IPS-NIHi7 (cell line): ENCODE data around the gene NATD1.

ENCODE experiments used
- DNase-seq: peaks from one replicate; pipeline ENCODE4 v3.0.0; 2012; ENCODE audit warnings: mixed read lengths; ENCODE audit errors: extremely low spot score

Gene NATD1

DNA sequence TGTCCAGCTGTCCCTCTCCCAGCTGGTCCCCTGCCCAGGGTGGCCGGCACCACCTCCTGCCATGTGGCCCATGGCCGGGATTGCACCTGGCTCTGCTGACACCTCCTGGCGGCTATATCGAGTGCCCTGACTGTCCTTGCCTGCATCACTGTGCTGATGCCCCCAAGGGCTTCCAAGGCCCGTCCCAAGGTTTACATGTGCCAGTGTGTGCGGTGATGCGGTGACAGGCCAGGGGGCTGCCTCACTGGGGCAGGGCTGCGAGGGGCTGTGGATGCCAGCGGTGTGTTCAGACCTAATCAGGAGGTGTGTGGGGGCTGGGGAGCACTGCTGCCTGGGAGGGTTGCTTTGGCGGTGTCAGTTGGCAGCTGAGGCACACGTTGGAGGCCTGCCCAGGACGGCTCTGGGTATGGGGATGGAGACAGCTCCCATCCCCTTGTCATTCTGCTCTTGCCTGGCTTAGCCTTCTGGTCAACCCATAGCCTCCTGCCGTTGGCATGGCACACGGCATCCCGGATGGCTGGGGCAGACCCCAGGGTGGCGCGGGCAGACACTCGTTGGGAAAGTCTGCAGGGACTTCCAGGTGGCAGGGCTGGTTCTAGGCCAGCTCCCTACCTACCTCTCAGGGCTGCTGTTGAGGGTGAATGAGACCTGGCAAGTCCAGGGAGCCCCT lies 36.8 kb upstream of the NATD1 start:
- DNase-seq = no peak

DNA sequence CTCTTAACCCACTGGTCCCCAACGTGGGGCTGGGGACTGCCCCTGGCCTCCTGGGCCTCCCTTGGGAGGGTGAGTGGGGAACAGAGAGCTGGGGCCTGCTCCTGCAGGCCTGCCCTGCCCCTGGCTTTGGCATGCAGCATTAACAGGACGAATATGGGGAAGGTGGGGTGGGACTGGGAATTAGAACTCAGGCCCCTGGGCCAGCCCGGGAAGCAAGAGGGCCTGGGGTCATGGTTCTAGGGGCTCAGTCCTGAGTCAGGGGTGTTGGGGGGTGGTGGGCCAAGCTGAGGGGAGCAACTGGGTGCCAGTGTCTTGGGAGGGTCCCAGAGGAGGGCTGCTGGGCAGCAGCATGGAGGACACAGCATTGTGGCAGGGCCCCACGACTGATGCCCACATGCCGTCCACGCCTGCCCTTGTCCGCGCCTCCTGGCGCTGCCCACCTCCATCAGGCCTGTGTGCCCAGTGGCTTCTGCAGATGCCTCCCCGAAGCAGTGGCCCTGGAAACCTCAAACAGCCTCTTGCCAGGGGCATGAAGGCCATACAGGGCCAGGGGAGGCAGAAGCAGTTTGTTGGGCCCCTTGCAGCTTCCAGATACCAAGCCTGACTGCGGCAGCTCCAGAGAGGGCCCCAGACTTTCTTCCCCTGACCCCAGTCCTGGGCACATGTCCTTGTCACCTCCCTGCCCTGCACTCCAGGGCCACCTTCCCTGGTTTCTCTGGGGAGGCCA lies 36.1 kb upstream of the NATD1 start:
- DNase-seq = no peak

GRCh38 chr17:21288571-21289017 lies 35.4 kb upstream of the NATD1 start:
- no peak for DNase-seq

GRCh38 chr17:21287703-21288449 lies 34.7 kb upstream of the NATD1 start:
- DNase-seq = no peak

DNA sequence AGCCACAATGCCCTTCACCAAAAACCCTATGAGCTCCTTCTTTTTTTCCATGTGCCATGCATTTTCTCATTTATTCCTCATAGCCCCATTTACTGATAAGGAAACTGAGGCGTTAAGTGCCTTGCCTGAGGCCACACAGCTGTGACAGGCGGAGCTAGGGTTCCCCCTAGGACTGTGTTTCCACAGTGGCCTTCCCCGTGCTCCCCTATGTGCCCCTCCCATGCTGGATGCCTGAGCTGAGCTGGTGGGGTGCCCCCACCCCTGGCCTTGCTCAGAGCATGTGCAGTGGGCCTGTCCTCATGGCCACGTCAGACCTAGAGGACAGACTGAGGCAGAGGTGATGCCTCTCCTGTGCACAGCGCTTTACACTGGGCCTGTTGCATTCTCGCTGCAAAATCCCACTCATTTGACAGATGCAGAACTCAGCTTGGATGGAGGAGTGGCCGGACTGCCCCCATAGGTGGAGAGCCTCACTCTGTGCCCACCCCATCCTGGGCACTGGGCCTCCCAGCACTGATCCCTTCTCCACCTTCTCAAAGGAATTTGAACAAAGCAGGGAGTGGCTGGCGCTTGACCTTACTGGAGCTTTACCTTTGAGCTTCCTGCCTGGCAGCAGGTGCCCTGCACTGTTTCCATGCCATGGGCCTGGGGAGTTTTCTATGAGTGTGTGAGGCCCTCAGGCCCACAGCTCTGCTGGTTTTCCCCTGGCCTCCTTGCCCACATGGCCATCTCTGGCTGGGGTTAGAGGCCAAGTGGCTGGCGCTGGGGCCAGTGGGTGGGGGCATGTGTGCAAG lies 33.9 kb upstream of the NATD1 start:
- DNase-seq = no peak

- DNase-seq = no peak
Measured at GRCh38 chr17:21286066-21286770, 33.0 kb upstream of the NATD1 start.

DNA sequence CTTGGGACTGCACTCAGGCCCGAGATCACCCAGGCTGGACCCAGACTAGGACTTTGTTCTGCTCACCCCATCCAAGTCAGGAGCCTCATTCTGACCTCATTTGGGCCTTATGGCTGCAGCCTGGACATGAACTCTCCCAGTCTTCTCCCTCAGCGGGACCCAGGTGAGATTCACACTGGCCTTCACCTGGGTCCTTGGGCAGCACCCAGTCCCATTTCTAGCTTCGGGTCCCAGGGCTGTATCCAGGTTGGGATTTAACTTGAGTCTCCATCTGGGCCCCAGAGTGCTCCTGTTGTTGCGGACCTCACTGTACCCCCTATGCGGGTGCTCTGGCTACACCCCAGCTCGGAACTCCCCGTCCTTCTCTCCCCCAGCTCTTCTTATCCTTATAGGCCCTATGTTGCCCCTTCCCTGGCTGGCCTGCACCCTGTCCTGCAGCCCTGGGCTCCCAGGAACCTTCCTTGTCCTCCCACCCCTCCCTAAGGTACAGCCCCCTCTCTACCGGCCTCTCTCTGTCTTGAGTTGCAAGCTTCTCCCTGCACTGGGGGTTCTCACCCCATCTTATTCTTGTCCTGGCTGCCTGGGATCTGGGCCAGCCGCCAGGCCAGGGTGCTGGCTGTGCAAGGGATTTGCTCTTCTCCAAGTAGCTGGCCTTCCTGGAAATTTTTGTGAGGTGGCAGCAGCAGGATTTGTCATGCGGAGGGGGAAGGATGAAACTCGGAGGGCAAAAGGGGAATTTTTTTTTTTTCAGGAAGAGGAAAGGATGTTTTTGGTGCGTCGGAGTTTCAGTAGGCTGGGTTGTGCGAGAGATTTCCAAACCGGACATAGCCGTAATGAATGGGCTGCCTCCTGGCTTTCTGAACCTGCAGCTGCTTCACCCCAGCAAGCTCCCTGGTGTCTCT lies 32.2 kb upstream of the NATD1 start:
- no peak for DNase-seq

GRCh38 chr17:21284319-21285163 lies 31.3 kb upstream of the NATD1 start, which contains the start of gene MAP2K3:
Gene MAP2K3 (plus strand): TSS chr17:21284711. CDS start chr17:21284921, 210 bp downstream.
- DNase-seq = peak; percentile 99

- no peak for DNase-seq
Measured at GRCh38 chr17:21283482-21284318, 30.5 kb upstream of the NATD1 start.

GRCh38 chr17:21282850-21283249 lies 29.6 kb upstream of the NATD1 start:
- no peak for DNase-seq

DNA sequence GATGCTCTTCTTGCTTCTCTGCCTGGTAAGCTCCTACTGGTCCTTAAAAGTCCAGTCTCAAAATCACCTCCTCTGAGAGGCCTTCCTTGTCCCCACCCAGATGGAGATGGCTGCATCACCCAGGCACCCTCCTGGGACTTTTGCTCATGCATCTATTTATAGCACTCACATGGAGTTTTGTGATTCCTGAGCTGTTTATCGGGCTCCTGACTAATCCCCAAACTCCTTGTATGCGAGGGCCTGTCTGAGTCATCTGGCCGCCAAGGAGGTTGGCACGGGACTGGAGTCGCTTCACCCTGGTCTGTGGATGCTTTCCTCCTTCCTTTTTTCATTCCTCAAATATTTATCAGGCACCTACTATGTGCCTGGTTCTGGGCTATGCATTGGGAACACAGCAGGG lies 29.0 kb upstream of the NATD1 start:
- DNase-seq = no peak

GRCh38 chr17:21280081-21280518 lies 26.9 kb upstream of the NATD1 start:
- DNase-seq = peak; percentile 86

GRCh38 chr17:21279582-21279981 lies 26.4 kb upstream of the NATD1 start:
- DNase-seq = no peak

DNA sequence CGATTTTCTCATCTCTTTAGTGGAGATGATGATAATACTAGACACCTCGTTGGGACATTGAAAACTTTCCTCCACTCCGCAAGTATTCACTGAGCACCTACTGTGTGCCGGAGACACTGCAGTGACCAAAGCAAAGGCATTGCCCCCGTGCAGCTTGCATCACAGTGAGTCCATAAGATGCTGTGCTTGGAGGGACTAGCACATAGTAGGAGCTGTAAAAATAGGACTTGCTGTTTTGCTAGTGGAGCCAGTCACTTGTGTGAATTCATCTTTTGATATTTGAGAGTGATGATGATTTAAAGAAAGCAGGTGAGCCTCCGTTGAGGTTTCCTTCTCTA lies 26.0 kb upstream of the NATD1 start:
- no peak for DNase-seq

- DNase-seq = no peak
Measured at GRCh38 chr17:21278450-21279197, 25.4 kb upstream of the NATD1 start.

DNA sequence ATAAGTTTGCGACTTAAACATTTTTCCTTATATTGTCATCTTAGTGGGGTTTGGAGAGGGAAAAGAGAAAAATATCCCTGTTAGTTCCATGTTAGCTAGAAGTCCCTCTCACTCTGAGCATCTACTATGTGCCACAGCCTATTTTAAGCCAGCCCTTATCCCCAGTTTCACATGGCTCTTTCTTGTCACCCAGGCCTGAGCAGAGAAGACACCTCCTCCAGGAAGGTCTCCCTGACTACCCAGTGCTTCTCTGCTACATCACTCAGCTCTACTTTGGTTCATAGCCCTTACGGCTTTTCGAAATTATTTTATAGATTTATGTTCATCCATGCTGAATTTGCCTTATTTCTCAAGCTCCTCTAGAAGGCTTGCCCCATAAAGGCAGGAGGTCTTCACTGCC lies 24.1 kb upstream of the NATD1 start:
- DNase-seq = no peak

GRCh38 chr17:21276264-21276588 lies 23.0 kb upstream of the NATD1 start:
- no peak for DNase-seq
